Diencephalon (tissue), 1 donor: ENCODE data around the gene LAMA3. TPM values are rescaled to one million over a fixed set of nuclear protein-coding genes. Genes with fewer than 3 reads are reported as not detected.

ENCODE experiments used
- total RNA-seq: library from RNA; depleted of rRNA; stranded (reverse); fragments of >200 nt; gene quantifications from one replicate; pipeline ENCODE4 v1.2.3, GENCODE V29; 2014

LAMA3 gene, protein sequence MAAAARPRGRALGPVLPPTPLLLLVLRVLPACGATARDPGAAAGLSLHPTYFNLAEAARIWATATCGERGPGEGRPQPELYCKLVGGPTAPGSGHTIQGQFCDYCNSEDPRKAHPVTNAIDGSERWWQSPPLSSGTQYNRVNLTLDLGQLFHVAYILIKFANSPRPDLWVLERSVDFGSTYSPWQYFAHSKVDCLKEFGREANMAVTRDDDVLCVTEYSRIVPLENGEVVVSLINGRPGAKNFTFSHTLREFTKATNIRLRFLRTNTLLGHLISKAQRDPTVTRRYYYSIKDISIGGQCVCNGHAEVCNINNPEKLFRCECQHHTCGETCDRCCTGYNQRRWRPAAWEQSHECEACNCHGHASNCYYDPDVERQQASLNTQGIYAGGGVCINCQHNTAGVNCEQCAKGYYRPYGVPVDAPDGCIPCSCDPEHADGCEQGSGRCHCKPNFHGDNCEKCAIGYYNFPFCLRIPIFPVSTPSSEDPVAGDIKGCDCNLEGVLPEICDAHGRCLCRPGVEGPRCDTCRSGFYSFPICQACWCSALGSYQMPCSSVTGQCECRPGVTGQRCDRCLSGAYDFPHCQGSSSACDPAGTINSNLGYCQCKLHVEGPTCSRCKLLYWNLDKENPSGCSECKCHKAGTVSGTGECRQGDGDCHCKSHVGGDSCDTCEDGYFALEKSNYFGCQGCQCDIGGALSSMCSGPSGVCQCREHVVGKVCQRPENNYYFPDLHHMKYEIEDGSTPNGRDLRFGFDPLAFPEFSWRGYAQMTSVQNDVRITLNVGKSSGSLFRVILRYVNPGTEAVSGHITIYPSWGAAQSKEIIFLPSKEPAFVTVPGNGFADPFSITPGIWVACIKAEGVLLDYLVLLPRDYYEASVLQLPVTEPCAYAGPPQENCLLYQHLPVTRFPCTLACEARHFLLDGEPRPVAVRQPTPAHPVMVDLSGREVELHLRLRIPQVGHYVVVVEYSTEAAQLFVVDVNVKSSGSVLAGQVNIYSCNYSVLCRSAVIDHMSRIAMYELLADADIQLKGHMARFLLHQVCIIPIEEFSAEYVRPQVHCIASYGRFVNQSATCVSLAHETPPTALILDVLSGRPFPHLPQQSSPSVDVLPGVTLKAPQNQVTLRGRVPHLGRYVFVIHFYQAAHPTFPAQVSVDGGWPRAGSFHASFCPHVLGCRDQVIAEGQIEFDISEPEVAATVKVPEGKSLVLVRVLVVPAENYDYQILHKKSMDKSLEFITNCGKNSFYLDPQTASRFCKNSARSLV (N-terminal part only)
- 3.7 TPM for total RNA-seq

DNA sequence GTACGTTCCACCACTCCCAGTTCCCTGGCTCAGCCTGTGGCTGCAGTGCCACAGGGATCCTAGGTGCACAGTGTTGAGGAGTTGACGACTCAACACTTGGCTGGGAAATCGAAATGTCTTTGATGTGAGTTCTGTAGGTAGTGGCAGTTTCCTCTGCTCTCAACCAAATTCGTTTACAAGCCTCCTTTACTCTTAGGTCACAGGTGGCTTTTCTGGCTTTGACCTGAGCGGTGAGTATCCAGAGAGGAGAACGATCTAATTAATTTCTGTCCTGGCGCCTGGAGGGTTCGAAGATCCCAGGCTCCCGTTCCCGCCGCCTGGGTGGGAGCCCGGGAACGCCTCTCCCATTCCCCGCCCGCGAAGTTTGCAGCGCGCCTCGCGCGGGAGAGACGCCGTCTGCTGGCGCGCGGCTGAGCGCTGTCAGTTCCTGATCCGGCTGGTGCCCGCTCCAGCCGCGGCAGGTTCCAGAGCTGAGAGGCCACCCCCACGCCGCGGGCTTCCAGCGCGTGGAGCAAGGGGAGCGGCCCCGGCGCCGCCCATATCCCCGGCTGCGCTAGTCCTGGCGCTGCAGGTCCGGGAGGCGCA lies at the start of gene LAMA3:
Gene LAMA3 (plus strand): TSS at position 423 of the 585 bp plus-strand sequence. CDS start 231 bp downstream, outside the sequence.

DNA sequence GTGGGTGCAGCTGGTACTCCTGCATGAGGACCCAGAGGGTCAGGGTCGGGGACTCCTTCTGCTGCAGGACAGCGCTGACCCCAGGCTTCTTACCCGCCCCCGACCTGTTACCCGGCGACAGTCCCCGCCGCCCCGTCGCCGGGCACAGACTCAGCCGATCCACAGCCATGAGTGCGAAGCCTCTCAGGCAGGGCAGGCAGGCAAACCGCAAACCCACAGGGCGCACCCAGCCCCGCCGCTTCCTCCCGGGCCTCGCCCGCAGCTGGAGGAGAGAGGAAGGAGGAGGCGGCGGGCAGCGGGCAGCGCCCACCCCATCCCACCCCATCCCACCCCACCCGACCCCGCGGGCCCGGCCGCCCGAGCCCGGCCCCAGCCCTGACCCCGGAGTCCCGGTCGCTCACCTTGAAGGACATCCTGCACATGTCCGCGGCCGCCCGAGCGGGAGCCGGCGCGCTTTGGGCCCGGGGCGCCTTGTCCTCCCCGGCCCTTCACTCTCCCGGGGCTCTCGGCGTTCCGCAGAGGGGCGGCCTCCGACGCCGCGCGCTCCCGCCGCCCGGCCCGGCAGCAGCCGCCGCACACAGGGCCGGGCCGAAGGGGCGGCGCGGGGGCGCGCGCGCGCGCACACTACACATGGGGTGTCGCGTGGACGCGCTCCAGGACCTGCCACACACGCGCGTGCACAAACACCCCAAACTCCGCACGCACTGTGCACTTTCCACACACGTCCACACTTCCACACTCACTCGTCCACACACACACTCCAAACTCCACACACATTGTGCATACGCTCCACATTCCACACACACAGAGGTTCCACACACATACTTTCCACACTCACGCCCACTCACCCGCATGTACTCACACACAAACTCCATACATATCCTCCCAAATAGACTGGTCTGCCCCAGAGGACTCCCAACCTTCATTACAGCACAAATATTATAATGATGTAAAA lies 26.7 kb upstream of the LAMA3 start, which contains the start of gene ANKRD29:
Gene ANKRD29 (minus strand): TSS at position 603 of the 955 bp plus-strand sequence. CDS start 181 bp downstream, at position 422.

Other genes with a start within 250 kb of the LAMA3 start
- gene RIOK3, start 236.2 kb upstream of the LAMA3 start, total RNA-seq = 79.8 TPM
- gene RMC1, start 185.9 kb upstream of the LAMA3 start, total RNA-seq = 29.8 TPM
- 33.9 TPM for gene NPC1, start 102.9 kb upstream of the LAMA3 start, total RNA-seq
- gene ANKRD29, start 26.5 kb upstream of the LAMA3 start, total RNA-seq = 11.3 TPM